Liver (tissue), 9 donors: Measurements from ENCODE around the gene TMEM63C. TPM values are rescaled to one million over a fixed set of nuclear protein-coding genes. Genes with fewer than 3 reads are reported as not detected.

Source experiments
- DNase-seq: peaks from one replicate; pipeline ENCODE4 v3.0.0-alpha.2; 2017; ENCODE audit warnings: low spot score
- H3K27ac ChIP-seq, 2 donors: one replicate each; pipeline ENCODE4 v1.7.0; 2013; ENCODE audit warnings: inconsistent platforms in 2 of 2, low read length in 2 of 2, control low read depth in 1 of 2, low read depth in 1 of 2, mild to moderate bottlenecking in 1 of 2
- H3K27me3 ChIP-seq, 4 donors: one replicate each; pipeline versions ENCODE4 v1.6.1 to v1.7.0; 2013; ENCODE audit warnings: low read length in 3 of 4, inconsistent platforms in 1 of 4, mild to moderate bottlenecking in 1 of 4, moderate library complexity in 1 of 4; ENCODE audit not compliant: control insufficient read depth in 4 of 4, insufficient read depth in 4 of 4
- H3K36me3 ChIP-seq, 4 donors: one replicate each; pipeline versions ENCODE4 v1.6.1 to v1.7.0; 2013; ENCODE audit warnings: low read length in 3 of 4, mild to moderate bottlenecking in 3 of 4, low read depth in 1 of 4, moderate library complexity in 1 of 4; ENCODE audit not compliant: control insufficient read depth in 4 of 4, insufficient read depth in 3 of 4
- H3K4me1 ChIP-seq, 4 donors: one replicate each; pipeline versions ENCODE4 v1.6.1 to v1.7.0; 2013; ENCODE audit warnings: low read length in 3 of 4, mild to moderate bottlenecking in 3 of 4, moderate library complexity in 1 of 4; ENCODE audit not compliant: control insufficient read depth in 4 of 4, insufficient read depth in 4 of 4
- H3K4me3 ChIP-seq, 3 donors: one replicate each; pipeline versions ENCODE4 v1.6.1 to v1.7.0; 2013; ENCODE audit warnings: low read length in 3 of 3, control low read depth in 1 of 3, low read depth in 1 of 3, mild to moderate bottlenecking in 1 of 3
- H3K9ac ChIP-seq, 2 donors: one replicate each; pipeline ENCODE4 v1.7.0; 2013; ENCODE audit warnings: low read length in 2 of 2, mild to moderate bottlenecking in 2 of 2, moderate library complexity in 2 of 2, control low read depth in 1 of 2, low read depth in 1 of 2
- H3K9me3 ChIP-seq, 4 donors: one replicate each; pipeline versions ENCODE4 v1.6.1 to v1.7.0; 2013; ENCODE audit warnings: low read length in 3 of 4; ENCODE audit not compliant: control insufficient read depth in 4 of 4
- EGR1 ChIP-seq, 2 donors: IDR thresholded peaks; 2 replicates each; pipeline ENCODE4 v1.6.1; 2016 to 2018; ENCODE audit warnings: antibody characterized with exemption in 2 of 2, low read depth in 2 of 2
- FOXA1 ChIP-seq: IDR thresholded peaks from 2 replicates; pipeline ENCODE4 v1.6.1; 2016; ENCODE audit warnings: antibody characterized with exemption
- FOXA2 ChIP-seq: IDR thresholded peaks from 2 replicates; pipeline ENCODE4 v1.6.1; 2016; ENCODE audit warnings: antibody characterized with exemption
- GABPA ChIP-seq, 2 donors: IDR thresholded peaks in 1 of 2; conservative IDR thresholded peaks in 1 of 2; 2 replicates each; pipeline ENCODE4 v1.6.1; 2016; ENCODE audit warnings: antibody characterized with exemption in 2 of 2, mild to moderate bottlenecking in 1 of 2, moderate library complexity in 1 of 2
- HNF4A ChIP-seq, 2 donors: conservative IDR thresholded peaks; 2 replicates each; pipeline ENCODE4 v1.6.1; 2016; ENCODE audit warnings: antibody characterized with exemption in 2 of 2, mild to moderate bottlenecking in 2 of 2
- HNF4G ChIP-seq: IDR thresholded peaks from 2 replicates; pipeline ENCODE4 v1.6.1; 2016; ENCODE audit warnings: antibody characterized with exemption
- JUND ChIP-seq, 2 donors: IDR thresholded peaks; 2 replicates each; pipeline ENCODE4 v1.6.1; 2016; ENCODE audit warnings: antibody characterized with exemption in 2 of 2
- NR2F2 ChIP-seq: IDR thresholded peaks from 2 replicates; pipeline ENCODE4 v1.6.1; 2016; ENCODE audit warnings: antibody characterized with exemption
- RAD21 ChIP-seq, 2 donors: IDR thresholded peaks; 2 replicates each; pipeline ENCODE4 v1.6.1; 2016; ENCODE audit warnings: antibody characterized with exemption in 2 of 2, mild to moderate bottlenecking in 2 of 2
- RXRA ChIP-seq, 2 donors: IDR thresholded peaks; 2 replicates each; pipeline ENCODE4 v1.6.1; 2017 to 2018; ENCODE audit warnings: antibody characterized with exemption in 2 of 2, mild to moderate bottlenecking in 1 of 2
- SP1 ChIP-seq: IDR thresholded peaks from 2 replicates; pipeline ENCODE4 v1.6.1; 2018; ENCODE audit warnings: antibody characterized with exemption, mild to moderate bottlenecking
- TAF1 ChIP-seq: conservative IDR thresholded peaks from 2 replicates; pipeline ENCODE4 v1.6.1; 2016; ENCODE audit warnings: antibody characterized with exemption, mild to moderate bottlenecking
- YY1 ChIP-seq: IDR thresholded peaks from 2 replicates; pipeline ENCODE4 v1.6.1; 2016; ENCODE audit warnings: antibody characterized with exemption, mild to moderate bottlenecking
- WGBS: extraction: QIAGEN DNeasy Blood & Tissue Kit; methylation state at CpG from one replicate; pipeline ENCODE4 v1.1.7; 2013; 5-methylcytosine and 5-hydroxymethylcytosine counted together
- polyA plus RNA-seq, 2 donors: library from polyadenylated mRNA; stranded (reverse) in 1 of 2; unstranded in 1 of 2; fragments of 200-250 nt in 1 of 2; fragments of >200 nt in 1 of 2; fragmentation: Nextera tagmentation in 1 of 2; extraction: Ambion mirVana in 1 of 2; gene quantifications; one replicate each; pipeline versions ENCODE4 v1.2.1 to v1.2.3, GENCODE V29; 2013 to 2015
- total RNA-seq, 2 donors: library from RNA; depleted of rRNA; stranded (reverse); fragments of >200 nt; gene quantifications; one replicate each; pipeline ENCODE4 v1.2.3, GENCODE V29; 2014
- TF ChIP-seq, protein P1 (sequence below): IDR thresholded peaks from 2 replicates; pipeline ENCODE4 v1.6.1; 2016; ENCODE audit warnings: antibody characterized with exemption
- TF ChIP-seq, protein P2 (sequence below): IDR thresholded peaks from 2 replicates; pipeline ENCODE4 v1.6.1; 2016; ENCODE audit warnings: antibody characterized with exemption
- TF ChIP-seq, protein P3 (sequence below): IDR thresholded peaks from 2 replicates; pipeline ENCODE4 v1.6.1; 2016; ENCODE audit warnings: antibody characterized with exemption, mild to moderate bottlenecking
- TF ChIP-seq, protein P4 (sequence below): fragments of 150-350 bp; IDR thresholded peaks from 2 replicates; pipeline ENCODE4 v1.5.1; 2017; ENCODE audit warnings: improper control_type of control experiment, low read depth, low read length; ENCODE audit not compliant: missing input control
- TF ChIP-seq, protein P5 (sequence below): IDR thresholded peaks from 2 replicates; pipeline ENCODE4 v1.6.1; 2016; ENCODE audit warnings: antibody characterized with exemption
- donor health status: healthy.
- donor health status: healthy.
- donor health status: healthy.
- donor health status: healthy.
- donor health status: healthy.

TMEM63C gene
- total and polyA plus RNA-seq, 4 donors, result 0.13 to 1.6 (median 0.25) TPM; not detected in 1

DNA sequence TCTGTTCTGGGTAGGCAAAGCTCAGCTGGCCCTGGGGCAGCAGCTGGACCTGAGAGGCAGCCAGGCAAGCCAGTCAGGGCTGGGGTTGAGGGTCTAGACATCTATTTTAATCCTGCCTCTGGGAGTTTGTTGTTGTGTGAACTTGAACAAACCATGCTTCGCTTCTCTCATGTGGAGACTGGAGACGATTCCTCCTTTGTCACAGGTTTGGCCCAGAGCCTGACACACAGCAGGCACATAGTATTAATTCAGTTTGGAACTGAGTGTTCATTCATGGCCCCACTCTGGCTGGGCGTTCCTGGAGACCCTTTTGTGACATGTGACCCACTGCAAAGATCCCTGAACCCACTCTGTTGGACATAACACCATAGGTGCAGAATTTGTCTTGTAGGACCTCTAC lies 50.1 kb downstream of the TMEM63C start (continued):
- TF ChIP-seq SP1, result no peak
- no peak for TF ChIP-seq HNF4A (conservative IDR thresholded peaks at IDR 0.05)
- no peak for TF ChIP-seq EGR1 (IDR thresholded peaks at IDR 0.05; ENCODE audit: low read depth in 2 of 2)
- no peak for TF ChIP-seq GABPA (IDR thresholded peaks at IDR 0.05 in 1 of 2, conservative IDR thresholded peaks at IDR 0.05 in 1 of 2)
- TF ChIP-seq RXRA (IDR thresholded peaks at IDR 0.05), result no peak
- no peak for TF ChIP-seq TAF1
- no peak for TF ChIP-seq FOXA2
- TF ChIP-seq RAD21 (IDR thresholded peaks at IDR 0.05), result no peak

DNA sequence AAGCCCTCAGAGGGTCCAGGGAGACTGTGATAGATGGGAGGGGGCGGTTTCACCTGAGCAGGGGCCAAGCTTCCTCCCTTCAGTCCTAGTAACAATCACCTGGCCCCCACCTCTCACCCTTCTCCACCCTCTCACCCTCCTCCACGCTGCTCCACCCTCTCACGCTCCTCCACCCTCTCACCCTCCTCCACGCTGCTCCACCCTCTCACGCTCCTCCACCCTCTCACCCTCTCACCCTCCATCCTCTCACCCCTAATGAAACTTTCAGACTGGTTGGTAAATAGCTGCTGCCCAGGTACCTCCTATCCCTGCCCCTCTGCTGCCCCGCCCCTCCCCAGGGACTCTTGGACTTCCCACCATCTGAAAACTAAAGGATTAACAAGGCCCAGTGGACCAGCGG lies 55.2 kb downstream of the TMEM63C start:
- H3K4me1 ChIP-seq, result no peaks in the 10 kb centered on the region
- no peak overlapping the region for H3K4me3 ChIP-seq
- H3K9ac ChIP-seq, result no peak overlapping the region
- no peak for DNase-seq
- H3K27ac ChIP-seq, result no peak overlapping the region
- TF ChIP-seq, protein P1, sequence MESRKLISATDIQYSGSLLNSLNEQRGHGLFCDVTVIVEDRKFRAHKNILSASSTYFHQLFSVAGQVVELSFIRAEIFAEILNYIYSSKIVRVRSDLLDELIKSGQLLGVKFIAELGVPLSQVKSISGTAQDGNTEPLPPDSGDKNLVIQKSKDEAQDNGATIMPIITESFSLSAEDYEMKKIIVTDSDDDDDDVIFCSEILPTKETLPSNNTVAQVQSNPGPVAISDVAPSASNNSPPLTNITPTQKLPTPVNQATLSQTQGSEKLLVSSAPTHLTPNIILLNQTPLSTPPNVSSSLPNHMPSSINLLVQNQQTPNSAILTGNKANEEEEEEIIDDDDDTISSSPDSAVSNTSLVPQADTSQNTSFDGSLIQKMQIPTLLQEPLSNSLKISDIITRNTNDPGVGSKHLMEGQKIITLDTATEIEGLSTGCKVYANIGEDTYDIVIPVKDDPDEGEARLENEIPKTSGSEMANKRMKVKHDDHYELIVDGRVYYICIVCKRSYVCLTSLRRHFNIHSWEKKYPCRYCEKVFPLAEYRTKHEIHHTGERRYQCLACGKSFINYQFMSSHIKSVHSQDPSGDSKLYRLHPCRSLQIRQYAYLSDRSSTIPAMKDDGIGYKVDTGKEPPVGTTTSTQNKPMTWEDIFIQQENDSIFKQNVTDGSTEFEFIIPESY, result no peak
- no peaks in the 10 kb centered on the region for H3K36me3 ChIP-seq
- no peaks in the 10 kb centered on the region for H3K9me3 ChIP-seq
- 73% methylated on average over 7 of the region's 7 CpGs for WGBS
- H3K27me3 ChIP-seq, result no peaks in the 10 kb centered on the region

DNA sequence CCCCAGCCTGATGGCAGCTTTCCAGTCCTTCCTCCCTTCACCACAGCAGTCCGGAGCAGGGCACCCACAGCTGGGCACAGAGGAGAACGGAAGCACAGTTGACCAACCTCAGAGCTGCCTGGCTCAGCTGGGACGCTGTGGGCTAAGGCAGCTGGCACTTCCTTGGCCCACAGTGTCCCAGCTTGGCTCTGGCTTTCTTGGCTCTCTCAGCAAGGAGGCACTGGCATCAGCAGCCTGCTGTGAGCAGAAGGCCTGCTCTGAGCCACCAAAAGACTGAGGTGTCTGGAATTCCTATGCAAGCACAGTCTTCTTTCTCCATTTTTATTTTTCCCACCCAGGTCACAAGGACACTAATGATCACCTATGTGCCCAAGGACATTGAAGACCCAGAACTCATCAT lies 56.8 kb downstream of the TMEM63C start:
- TF ChIP-seq FOXA2 (no peak), RXRA (IDR thresholded peaks at IDR 0.05) (no peak), JUND (IDR thresholded peaks at IDR 0.05) (no peak), HNF4A (conservative IDR thresholded peaks at IDR 0.05) (no peak), HNF4G (no peak), TAF1 (no peak), SP1 (no peak), GABPA (IDR thresholded peaks at IDR 0.05 in 1 of 2, conservative IDR thresholded peaks at IDR 0.05 in 1 of 2) (no peak), YY1 (no peak), NR2F2 (no peak), FOXA1 (no peak), EGR1 (IDR thresholded peaks at IDR 0.05; ENCODE audit: low read depth in 2 of 2) (no peak), RAD21 (IDR thresholded peaks at IDR 0.05) (no peak)
- TF ChIP-seq, protein P2, sequence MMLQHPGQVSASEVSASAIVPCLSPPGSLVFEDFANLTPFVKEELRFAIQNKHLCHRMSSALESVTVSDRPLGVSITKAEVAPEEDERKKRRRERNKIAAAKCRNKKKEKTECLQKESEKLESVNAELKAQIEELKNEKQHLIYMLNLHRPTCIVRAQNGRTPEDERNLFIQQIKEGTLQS, result no peak
- TF ChIP-seq, protein P3, sequence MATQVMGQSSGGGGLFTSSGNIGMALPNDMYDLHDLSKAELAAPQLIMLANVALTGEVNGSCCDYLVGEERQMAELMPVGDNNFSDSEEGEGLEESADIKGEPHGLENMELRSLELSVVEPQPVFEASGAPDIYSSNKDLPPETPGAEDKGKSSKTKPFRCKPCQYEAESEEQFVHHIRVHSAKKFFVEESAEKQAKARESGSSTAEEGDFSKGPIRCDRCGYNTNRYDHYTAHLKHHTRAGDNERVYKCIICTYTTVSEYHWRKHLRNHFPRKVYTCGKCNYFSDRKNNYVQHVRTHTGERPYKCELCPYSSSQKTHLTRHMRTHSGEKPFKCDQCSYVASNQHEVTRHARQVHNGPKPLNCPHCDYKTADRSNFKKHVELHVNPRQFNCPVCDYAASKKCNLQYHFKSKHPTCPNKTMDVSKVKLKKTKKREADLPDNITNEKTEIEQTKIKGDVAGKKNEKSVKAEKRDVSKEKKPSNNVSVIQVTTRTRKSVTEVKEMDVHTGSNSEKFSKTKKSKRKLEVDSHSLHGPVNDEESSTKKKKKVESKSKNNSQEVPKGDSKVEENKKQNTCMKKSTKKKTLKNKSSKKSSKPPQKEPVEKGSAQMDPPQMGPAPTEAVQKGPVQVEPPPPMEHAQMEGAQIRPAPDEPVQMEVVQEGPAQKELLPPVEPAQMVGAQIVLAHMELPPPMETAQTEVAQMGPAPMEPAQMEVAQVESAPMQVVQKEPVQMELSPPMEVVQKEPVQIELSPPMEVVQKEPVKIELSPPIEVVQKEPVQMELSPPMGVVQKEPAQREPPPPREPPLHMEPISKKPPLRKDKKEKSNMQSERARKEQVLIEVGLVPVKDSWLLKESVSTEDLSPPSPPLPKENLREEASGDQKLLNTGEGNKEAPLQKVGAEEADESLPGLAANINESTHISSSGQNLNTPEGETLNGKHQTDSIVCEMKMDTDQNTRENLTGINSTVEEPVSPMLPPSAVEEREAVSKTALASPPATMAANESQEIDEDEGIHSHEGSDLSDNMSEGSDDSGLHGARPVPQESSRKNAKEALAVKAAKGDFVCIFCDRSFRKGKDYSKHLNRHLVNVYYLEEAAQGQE, result no peak
- TF ChIP-seq, protein P4, sequence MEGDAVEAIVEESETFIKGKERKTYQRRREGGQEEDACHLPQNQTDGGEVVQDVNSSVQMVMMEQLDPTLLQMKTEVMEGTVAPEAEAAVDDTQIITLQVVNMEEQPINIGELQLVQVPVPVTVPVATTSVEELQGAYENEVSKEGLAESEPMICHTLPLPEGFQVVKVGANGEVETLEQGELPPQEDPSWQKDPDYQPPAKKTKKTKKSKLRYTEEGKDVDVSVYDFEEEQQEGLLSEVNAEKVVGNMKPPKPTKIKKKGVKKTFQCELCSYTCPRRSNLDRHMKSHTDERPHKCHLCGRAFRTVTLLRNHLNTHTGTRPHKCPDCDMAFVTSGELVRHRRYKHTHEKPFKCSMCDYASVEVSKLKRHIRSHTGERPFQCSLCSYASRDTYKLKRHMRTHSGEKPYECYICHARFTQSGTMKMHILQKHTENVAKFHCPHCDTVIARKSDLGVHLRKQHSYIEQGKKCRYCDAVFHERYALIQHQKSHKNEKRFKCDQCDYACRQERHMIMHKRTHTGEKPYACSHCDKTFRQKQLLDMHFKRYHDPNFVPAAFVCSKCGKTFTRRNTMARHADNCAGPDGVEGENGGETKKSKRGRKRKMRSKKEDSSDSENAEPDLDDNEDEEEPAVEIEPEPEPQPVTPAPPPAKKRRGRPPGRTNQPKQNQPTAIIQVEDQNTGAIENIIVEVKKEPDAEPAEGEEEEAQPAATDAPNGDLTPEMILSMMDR, result no peak
- TF ChIP-seq, protein P1, result no peak
- TF ChIP-seq, protein P5, sequence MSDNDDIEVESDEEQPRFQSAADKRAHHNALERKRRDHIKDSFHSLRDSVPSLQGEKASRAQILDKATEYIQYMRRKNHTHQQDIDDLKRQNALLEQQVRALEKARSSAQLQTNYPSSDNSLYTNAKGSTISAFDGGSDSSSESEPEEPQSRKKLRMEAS, result no peak
- H3K9ac ChIP-seq, result no peak overlapping the region
- WGBS, result 87% methylated on average over 3 of the region's 3 CpGs
- no peak overlapping the region for H3K27ac ChIP-seq
- no peaks in the 10 kb centered on the region for H3K27me3 ChIP-seq
- no peak for DNase-seq
- H3K4me1 ChIP-seq, result no peaks in the 10 kb centered on the region
- no peaks in the 10 kb centered on the region for H3K36me3 ChIP-seq
- no peaks in the 10 kb centered on the region for H3K9me3 ChIP-seq
- H3K4me3 ChIP-seq, result no peak overlapping the region
